ENCODE results near the gene ALPK1. TPM values are rescaled to one million over a fixed set of nuclear protein-coding genes. Genes with fewer than 3 reads are reported as not detected.
A peak's percentile ranks its signal among the peaks of the same experiment; 100 is the strongest.

Gene ALPK1
- total RNA-seq, 6 experiments from 2014 or later, result 5.8 to 9.0 (median 7.8) TPM

- TF ChIP-seq CTCF (IDR thresholded peaks at IDR 0.05), result peak; percentile 82
- peaks cover 9% of the 10 kb centered on the region for H3K36me3 Mint-ChIP-seq (ENCODE audit: low read depth)
- H3K27me3 Mint-ChIP-seq (ENCODE audit: insufficient read depth), result no peaks in the 10 kb centered on the region
- H3K4me1 Mint-ChIP-seq (ENCODE audit: low read depth), result peaks cover 21% of the 10 kb centered on the region
- H3K4me3 Mint-ChIP-seq, result no peak overlapping the region
- H3K9me3 Mint-ChIP-seq, result no peaks in the 10 kb centered on the region; the same call in 1 of the 2 replicates
- H3K27ac Mint-ChIP-seq, result no peak overlapping the region
- peak; percentile 32 for DNase-seq
Measured at GRCh38 chr4:112266823-112267222, 30.3 kb upstream of the ALPK1 start.

GRCh38 chr4:112270051-112270450 is 27.1 kb upstream of the ALPK1 start:
- no peak for TF ChIP-seq CTCF (IDR thresholded peaks at IDR 0.05)
- Mint-ChIP-seq H3K9me3 (no peaks in the 10 kb centered on the region; the same call in 1 of the 2 replicates), H3K4me3 (no peak overlapping the region), H3K27me3 (ENCODE audit: insufficient read depth) (no peaks in the 10 kb centered on the region), H3K27ac (peak overlapping the region; percentile 81), H3K36me3 (ENCODE audit: low read depth) (peaks cover 19% of the 10 kb centered on the region), H3K4me1 (ENCODE audit: low read depth) (peaks cover 45% of the 10 kb centered on the region)
- DNase-seq, result no peak

- no peaks in the 10 kb centered on the region for H3K27me3 Mint-ChIP-seq (ENCODE audit: insufficient read depth)
- peaks cover 19% of the 10 kb centered on the region for H3K36me3 Mint-ChIP-seq (ENCODE audit: low read depth)
- peaks cover 45% of the 10 kb centered on the region for H3K4me1 Mint-ChIP-seq (ENCODE audit: low read depth)
- H3K4me3 Mint-ChIP-seq, result peak overlapping the region; percentile 9; the same call in 1 of the 2 replicates
- H3K27ac Mint-ChIP-seq, result peak overlapping the region; percentile 81
- no peak for TF ChIP-seq CTCF (IDR thresholded peaks at IDR 0.05)
- H3K9me3 Mint-ChIP-seq, result no peaks in the 10 kb centered on the region; the same call in 1 of the 2 replicates
- peak; percentile 72 for DNase-seq
Measured at GRCh38 chr4:112270640-112271421, 26.3 kb upstream of the ALPK1 start.

- Mint-ChIP-seq H3K4me3 (no peak overlapping the region), H3K27ac (peak overlapping the region; percentile 21; the same call in 1 of the 2 replicates), H3K27me3 (ENCODE audit: insufficient read depth) (no peaks in the 10 kb centered on the region), H3K4me1 (ENCODE audit: low read depth) (peaks cover 48% of the 10 kb centered on the region), H3K36me3 (ENCODE audit: low read depth) (peaks cover 25% of the 10 kb centered on the region), H3K9me3 (no peaks in the 10 kb centered on the region; the same call in 1 of the 2 replicates)
- no peak for DNase-seq
- no peak for TF ChIP-seq CTCF (IDR thresholded peaks at IDR 0.05)
Measured at GRCh38 chr4:112272292-112272691, 24.9 kb upstream of the ALPK1 start.

GRCh38 chr4:112274959-112275358 is 22.2 kb upstream of the ALPK1 start:
- no peak overlapping the region for H3K27ac Mint-ChIP-seq
- no peaks in the 10 kb centered on the region for H3K27me3 Mint-ChIP-seq (ENCODE audit: insufficient read depth)
- no peak for TF ChIP-seq CTCF (IDR thresholded peaks at IDR 0.05)
- H3K4me3 Mint-ChIP-seq, result no peak overlapping the region
- DNase-seq, result no peak
- no peaks in the 10 kb centered on the region; the same call in 1 of the 2 replicates for H3K9me3 Mint-ChIP-seq
- peaks cover 65% of the 10 kb centered on the region for H3K4me1 Mint-ChIP-seq (ENCODE audit: low read depth)
- H3K36me3 Mint-ChIP-seq (ENCODE audit: low read depth), result peaks cover 25% of the 10 kb centered on the region

All from HFFc6 (cell line).